GM21576 (cell line): ENCODE measurements around the gene TRAP1.

Experiments
- ATAC-seq: cut with Tn5 transposase; IDR thresholded peaks from one replicate; pipeline ENCODE4 v1.9.1; 2021; ENCODE audit warnings: mild to moderate bottlenecking, moderate library complexity; ENCODE audit not compliant: unreplicated experiment

Gene TRAP1

DNA sequence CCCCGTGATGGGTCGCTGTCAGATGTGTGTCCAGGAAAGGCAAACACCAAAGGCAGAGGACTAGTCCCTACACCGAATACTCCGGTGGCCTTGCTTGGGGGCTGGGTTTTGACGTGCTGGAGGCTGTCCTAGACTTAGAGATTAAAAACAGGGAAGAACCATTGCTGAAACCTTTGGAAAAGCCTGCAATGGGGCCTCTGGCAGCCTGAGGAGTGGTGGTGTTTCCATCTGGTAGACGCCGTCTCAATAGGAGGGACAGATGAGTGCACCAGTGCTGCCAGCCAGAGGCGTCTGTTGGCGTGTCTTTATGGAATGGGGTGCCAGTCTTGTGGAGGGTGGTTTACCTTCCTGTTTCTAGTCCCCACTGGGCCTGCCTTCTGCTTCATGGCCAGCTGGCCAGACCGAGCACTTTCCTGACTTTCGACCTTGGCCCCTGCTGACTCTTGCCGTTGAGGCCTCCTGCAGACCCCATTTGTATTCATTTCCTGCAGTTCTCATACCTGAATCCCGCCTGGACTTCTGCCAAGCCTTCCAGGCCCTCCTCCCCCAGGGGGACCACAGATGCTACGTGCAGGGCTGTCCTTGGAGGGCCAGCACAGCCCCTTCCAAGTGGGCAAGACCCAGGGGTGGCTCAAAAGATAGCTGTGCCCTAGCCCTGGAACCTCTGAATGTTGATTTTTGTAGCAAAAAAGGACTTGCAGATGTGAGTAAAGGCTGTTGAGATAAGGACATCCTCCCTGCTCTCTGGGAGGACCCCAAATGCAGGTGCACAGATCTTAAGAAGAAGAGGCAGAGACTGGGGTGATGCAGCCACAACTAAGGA lies 64.7 kb downstream of the TRAP1 start:
- ATAC-seq, result no peak

DNA sequence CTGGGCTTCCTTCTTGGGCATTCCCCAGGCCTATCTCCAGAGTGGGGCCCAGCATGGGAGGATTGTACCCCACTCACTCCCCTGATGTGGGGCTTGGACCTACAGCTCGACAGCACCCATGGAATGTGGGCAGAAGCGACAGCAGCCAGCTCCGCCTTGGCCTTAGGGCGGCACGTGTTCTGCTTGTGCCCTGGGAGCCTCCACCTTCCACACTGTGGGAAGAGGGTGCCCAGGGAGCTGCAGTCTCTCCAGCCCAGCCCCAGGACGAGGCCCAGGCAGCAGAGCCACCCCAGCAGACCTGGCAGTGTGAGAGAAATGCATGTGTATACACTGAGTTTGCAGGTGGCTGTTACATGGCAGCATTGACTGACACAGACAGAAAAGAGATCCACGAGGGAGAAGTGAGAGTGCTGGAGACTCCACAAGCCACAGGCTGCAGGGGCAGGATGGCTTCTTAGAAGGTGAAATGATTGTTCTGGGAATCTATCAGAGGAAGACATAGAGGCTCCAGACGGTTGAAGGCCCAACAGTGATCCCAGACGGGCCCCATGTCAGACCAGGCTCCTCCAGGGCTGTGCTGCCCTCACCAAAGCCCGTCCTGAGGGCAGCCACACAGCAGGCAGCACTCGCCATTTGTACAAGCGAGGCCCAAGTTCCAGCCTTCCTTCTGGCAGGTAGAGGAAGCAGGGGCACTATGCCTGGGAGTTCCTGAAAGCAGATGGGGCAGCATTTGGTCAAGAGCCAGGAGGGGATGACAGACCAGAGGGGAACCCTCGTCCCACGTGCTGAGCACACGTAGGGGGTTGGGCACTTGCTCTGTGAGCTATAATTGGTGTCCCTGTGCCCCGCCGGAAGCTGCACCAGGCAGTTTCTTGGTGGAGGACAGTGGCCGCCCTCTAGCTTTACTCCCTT lies 65.6 kb downstream of the TRAP1 start:
- no peak for ATAC-seq

DNA sequence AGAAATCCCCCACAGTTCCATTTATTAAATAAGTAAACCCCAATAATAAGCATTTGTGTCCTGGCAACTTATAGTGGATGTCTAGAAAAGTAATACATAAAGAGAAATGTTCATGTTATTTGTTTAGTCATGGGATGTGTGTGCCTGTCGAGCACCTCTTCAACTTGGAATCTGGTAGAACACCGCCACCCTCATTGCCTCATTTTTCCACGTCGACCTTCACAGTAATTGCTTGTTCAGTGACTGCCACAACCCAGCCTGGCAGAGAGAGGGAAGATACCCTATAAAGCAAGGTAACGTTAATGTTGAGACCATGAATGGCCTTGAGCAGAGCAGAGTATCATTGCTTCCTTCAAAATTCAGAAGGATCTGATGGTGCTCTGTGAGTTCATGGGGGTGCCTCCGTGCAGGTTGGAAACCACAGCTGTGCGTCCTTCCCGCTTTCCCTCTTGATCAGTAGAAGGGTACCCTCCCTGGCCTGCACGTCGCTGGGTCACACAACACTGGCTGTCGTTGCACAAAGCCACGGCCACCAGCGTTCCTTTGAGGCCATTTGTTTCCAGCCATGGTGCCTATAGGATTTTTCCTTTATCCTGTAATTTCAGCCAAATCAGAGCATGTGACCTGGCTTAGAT lies 66.6 kb downstream of the TRAP1 start:
- ATAC-seq, result no peak

DNA sequence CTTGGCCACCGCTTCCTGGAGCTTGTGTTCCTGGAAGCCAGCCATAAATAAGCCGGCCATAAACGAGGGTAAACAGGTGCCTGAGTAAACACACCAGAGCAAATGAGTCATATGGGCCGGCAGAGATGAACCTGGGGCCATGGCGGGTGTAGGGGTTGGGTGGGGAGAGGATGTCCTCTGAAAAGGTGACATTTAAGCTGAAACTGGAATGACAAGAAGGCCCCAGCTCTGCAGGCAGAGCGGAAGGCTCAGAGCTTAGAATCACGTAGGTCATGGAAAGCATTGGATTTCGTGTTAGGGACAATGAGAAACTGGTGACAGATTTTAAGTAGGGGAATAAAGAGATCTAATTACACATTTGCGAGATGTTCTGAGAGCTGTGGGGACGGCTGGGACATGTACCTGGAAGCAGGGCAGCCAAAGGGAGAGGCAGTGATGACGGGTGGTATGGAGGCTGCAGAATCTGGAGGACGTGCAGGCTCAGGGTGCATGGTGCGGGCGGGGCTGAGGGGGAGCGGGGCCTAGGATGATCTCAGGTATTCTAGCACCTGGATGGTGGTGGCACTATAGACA lies 70.9 kb downstream of the TRAP1 start:
- no peak for ATAC-seq

DNA sequence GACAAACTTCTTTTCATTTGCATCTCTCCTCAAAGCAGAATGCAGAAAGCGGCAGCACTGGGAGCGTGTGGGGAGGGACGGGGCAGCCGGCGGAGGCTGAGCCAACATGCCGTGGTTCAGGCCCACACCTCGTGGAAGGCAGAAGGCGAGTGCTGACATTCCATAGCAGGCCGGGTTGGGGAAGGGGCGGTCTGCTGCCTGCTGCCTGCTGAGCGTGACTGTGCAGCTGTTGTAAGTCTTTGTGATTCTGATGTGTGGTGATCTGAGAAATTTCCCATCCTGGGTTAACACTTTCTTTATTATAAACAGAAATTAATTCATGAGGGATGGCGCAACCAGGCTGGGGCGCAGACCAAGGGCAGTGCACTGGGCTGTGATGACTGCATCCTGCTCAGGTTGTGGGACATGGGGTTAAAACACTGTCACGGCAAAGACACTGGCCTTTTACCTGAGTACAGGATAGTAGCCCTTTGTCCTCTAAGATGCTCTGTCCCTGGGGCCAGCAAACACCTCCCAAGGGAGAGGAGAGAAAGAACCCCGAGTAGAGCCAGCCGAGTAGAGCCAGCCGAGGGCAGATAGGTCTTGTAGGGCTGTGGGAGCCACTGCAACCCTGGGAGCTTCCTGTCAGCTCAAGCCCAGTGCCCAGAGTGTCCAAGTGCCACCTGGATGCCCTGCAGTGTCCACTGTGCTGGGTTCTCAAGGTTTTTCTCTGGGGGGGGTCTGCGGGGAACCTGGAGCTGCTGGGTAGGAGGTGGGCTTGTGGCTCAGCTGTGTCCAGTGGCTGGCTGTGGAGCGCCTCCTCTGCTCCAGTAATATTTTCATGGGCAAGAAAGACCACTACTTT lies 71.6 kb downstream of the TRAP1 start:
- no peak for ATAC-seq

DNA sequence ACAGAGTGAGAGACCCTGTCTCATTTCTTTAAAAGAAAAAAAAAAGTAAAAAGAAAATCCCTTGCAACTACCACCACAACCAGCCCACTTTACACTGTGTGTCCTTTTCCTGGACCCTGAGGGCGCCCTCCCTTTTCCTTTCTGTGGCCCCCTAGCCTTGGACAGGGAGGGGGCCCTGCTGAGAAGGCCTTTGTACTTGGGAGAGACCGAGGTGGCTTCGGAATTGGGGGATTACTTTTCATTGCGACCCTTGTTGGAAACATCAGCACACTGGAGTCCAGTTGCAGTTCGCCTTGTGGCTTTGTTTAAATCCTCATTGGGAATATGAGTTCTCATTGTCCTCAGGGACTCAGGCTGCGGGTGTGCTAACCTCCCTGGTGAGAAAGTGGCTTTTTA lies 72.2 kb downstream of the TRAP1 start:
- no peak for ATAC-seq

DNA sequence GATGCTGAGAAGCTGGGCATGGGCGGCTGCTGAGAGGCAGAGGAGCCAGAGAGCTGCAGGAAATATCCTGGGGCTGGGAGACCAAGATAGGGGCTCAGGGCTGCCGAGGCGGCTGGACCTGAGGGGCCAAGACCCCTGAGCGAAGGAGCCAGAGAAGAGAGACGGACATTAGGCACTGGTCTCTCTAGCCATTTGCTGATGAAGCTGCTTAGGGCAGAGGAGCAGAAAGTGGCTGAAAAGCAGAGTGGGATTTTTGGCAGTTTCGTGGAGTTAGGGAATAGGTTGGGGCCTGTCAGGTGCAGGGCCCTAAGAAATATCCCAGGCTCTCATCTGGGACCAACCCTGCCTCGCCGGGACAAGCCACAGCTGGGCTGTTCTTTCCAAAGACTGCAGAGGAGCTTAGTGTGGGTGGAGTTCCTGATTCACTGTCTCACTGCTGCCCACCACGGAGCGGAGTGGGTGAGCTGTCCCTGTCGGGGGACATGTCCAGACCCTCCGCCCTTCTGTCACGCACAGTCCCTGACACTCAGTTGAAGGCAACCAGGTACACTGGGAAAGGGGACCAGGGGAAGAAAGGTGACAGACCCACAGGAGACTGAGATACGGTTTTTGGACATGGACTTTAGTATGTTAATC lies 74.1 kb downstream of the TRAP1 start:
- no peak for ATAC-seq

DNA sequence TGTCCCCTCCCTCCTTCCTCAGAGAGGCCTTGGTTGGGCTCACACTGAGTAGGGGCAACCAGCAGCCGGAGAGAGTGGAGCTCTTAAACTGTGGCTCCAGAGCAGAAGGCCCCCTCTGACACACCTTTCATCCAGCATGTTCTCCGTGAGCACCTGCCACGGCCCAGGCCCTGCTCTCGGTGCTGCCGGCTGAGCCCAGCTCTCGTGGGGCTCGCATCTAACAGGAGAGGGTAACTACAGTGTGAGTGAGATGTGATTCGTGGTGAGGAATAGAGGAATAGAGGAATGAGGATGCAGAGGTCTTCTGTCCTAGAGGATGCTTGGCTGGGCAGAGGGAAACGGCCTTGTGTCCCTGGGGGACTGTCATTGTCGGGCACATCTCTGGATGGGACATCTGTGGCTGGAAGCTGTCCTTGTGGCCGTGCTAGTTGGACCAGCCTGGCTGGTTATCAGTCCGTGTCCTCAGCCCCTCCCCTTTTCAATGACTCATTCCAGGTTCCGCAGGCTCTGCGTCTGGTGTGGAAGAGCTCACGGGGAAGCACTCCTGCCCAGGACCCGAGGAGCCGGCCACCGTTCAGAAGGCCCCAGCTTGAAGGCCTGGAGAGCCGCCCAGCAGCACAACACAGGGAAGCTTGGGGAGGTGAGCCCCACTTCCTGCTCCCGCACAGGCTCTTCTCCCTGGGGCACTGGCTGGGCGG lies 74.8 kb downstream of the TRAP1 start:
- ATAC-seq, result no peak

DNA sequence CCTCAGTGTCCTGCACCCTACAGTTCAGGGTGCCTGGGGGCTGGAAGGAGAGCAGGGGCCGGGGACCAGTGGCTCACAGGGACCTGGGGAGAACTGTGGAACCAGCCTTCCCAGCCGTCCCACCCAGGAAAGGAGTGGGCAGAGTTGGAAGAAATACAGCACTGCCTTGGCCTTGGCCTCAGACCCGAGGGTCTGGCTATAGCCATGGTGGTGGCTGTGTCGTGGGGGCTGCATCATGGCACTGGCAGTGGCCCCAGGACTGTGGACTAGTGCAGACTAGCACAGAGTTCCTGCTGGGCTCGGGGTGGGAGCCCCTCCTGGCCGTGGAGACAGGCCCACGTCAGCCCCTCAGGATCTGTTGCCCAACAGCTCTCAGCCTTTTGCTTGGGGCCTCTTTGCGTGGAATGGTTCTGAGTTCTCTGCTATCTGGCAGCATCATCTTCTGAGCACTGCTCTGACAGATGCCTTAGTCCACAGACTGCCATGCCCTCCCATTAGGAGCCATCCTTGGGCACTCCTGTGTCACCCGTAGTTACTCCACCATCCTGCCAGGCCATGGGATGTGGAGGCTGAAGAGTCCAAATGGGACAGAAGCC lies 75.4 kb downstream of the TRAP1 start:
- no peak for ATAC-seq

DNA sequence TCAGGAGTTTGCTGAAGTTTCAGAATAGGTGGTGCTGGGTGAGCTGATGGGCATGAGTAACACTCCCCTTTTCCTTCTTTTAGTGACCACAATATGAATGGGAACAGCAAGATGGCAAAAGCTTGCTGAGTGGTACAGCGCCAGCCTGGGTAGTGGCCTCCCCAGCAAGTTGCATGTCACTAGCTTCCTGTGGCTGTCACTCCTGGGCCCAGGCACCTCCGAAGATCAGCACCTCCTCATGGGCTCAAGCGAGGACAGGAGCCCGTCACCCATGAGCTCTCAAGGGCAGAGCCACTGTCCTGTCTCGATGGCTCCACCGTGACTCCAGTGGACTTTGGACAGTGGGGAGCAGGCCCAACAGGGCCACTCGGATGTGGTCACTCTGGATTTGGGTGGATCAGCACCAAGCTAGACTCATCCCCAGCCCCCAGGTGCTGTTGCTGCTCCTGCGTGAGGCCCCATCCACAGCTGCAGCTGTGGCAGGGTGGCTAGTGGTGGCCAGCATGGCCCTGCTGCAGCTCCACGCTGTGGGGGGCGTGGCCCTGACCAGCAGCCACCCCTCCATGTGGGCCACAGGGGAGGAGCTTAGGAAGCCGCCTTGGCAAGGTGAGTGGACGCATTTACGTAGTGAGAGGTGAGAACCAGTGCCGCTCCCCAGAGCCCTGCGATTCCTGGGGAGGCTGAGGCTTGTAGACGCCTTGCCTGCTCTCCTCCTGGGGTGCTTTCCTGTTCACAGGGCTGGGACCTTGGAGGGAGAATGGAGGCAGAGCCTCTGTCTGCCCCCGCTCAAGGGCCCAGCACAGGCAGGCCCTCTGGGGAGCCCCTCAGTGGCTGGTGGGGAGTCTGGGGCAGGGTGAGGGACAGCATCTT lies 76.5 kb downstream of the TRAP1 start:
- no peak for ATAC-seq

DNA sequence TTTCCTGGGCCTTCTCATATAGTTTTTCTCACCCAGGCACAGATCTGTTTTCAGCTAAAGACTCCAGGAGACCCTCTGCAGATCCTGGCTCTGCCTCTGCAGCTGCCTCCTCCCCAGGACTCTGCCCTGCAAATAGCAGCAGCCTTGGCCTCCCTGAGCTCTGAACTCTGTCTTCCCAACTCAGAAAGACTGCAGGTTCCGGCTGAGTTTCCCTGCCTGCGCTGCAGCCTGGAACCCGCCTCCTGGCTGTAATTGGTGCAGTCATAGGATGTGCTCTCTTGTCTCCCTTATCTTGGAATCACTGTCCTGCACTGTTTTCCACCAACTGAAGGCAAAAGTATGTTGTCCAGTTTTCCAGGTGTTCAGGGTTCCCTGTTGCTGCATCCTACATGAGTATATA lies 77.1 kb downstream of the TRAP1 start:
- no peak for ATAC-seq

DNA sequence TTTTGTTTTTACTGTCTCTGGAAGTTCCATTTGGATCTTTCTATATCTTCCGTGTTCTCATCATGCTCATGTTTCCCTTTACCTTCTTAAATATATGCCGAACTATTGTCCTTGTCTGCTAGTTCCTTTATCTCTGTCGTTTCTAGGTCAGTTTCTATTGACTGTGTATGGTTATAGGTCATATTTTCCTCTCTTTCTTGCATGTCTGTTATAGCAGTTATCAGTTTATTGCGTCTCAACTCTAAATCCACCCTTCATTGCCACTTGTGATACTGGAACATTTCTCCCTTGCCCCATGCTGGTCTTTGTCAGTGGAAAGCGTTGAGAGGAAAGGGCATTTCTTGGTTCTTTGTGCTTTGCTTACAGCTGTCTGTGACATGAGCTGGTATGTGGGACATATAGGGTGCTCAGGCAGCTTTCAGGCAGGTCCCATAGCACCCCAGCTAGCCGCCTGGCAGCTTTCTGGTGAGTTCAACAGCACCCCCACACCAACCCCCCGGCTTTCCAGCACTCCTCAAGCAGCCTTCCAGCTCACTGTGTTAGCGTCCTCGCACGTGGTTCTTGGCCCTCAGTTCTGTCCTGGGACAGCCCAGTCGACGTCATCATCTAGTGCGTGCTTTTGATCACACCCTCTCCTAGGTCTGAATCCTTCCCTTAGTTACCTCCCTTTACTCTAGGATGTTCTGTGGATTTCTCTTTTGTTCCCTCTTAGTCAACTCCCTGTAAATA lies 78.2 kb downstream of the TRAP1 start:
- ATAC-seq, result no peak

DNA sequence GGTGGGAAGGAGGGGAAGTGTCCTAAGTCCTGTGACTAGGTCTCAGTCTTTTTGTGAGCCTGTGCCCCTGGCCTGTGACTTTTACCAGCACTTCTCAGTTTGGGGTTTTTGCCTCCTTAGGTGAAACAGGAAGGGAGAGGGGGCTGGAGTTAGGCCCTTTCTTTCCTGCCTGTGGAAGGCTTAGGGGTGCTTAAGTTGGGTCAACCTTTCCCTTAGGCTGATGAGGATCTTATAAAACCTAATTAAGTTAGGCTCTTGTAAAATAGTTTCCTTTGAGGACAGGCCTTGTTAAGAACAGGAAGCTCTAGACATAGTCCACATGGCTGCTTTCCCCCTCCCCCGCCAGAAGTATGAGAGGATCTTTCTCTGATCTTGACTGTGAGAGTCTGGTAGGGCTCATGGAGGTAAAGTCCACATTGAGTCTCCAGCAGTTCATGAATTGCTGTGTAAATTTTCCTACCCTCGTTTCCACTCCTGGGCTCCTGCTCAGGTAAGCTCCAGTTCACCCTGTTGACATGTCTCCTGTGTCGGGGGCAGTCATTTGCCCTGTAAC lies 79.9 kb downstream of the TRAP1 start:
- ATAC-seq, result no peak

DNA sequence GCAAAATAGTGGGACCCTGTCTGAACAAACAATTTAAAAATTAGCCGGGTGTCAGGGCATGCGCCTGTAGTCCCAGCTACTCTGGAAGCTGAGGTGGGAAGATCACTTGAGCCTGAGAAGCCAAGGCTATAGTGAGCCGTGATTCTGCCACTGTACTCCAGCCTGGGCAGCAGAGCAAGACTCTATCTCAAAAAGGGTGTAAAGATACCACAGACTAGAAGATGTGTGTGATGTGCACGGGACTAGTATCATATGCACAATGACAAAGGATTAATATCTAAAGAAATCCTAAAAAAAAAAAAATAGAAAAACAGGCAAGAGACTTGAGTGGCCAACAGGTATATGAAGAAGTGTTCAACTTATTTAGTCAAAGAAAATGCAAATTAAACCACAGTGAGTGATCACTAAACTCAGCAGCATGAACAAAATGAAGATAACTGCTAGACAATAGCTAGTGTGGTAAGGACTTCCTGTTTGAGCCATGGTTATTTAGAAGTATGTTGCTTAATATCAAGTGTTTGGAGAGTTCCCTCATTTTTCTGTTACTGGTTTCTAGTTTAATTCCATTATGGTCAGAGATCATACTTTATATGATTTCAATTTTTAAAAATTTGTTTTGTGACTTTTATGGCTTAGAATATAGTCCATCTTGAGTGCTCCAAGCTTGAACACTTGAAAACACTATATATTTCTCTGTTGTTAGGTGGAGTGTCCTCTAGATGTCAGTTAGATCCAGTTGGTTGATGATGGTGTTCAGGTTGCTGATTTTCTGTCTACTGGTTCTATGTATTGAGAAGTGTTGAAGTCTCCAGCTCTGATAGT lies 91.2 kb downstream of the TRAP1 start:
- peak; percentile 47 for ATAC-seq

DNA sequence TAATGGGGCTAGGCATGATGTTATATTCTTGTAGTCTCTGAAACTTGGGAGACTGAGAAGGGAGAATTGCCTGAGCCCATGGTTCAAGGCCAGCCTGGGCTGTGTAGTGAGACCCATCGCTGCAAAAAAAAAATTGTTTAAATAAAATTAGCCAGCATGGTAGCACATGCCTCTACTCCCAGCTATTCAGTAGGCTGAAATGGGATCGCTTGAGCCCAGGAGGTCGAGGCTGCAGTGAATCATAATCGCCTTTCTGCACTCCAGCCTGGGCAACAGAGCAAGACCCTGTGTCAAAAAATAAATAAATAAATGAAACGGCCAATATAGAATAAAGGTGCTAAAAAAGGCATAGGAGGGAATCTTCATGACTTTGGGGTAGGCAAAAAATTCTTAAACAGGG lies 92.0 kb downstream of the TRAP1 start:
- ATAC-seq, result no peak

DNA sequence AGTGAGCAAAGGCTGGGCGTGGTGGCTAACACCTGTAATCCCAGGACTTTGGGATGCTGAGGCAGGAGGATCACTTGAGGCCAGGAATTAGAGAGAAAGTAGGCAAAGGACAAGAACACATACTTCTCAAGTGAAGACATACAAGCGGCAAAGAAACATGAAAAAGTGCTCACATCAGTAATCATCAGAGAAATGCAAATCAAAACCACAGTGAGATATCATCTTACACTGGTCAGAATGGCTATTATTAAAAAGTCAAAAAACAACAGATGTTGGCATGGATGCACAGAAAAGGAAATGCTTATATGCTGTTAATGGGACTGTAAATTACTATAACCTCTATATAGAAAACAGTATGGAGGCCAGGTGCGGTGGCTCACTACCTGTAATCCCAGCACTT lies 93.7 kb downstream of the TRAP1 start:
- no peak for ATAC-seq
